H1 (cell line): Measurements from ENCODE around the gene ZNF565. TPM values are rescaled to one million over a fixed set of nuclear protein-coding genes. Genes with fewer than 3 reads are reported as not detected.

Experiments
- CBX8 ChIP-seq: fragments of 300-800, 300-1000 bp; sonication (generic); IDR thresholded peaks from 2 replicates; pipeline ENCODE4 v1.7.1; 2016; ENCODE audit warnings: low read depth, low read length, borderline replicate concordance
- CHD2 ChIP-seq: IDR thresholded peaks from 2 replicates; pipeline ENCODE4 v1.6.1; 2012; ENCODE audit warnings: low read length, improper control_type of control experiment
- EGR1 ChIP-seq: IDR thresholded peaks from 2 replicates; pipeline ENCODE4 v1.6.1; 2011; ENCODE audit warnings: low read depth, low read length, borderline replicate concordance
- MAFK ChIP-seq: IDR thresholded peaks from 2 replicates; pipeline ENCODE4 v1.6.1; 2012; ENCODE audit warnings: low read depth, mild to moderate bottlenecking, improper control_type of control experiment, low read length
- NANOG ChIP-seq: IDR thresholded peaks from 2 replicates; pipeline ENCODE4 v1.6.1; 2011; ENCODE audit warnings: low read length, low read depth, mild to moderate bottlenecking, inconsistent platforms; ENCODE audit not compliant: insufficient read depth, poor library complexity, severe bottlenecking
- POLR2A ChIP-seq, 2 experiments: IDR thresholded peaks; 1 replicate in 1 of 2; 2 replicates in 1 of 2; pipeline ENCODE4 v1.6.1; 2011; ENCODE audit warnings: low read depth in 2 of 2, low read length in 2 of 2, mild to moderate bottlenecking in 2 of 2; ENCODE audit errors: control extremely low read depth in 1 of 2
- TAF7 ChIP-seq: optimal IDR thresholded peaks from 2 replicates; pipeline ENCODE3; 2011; ENCODE audit warnings: low read depth, mild to moderate bottlenecking, inconsistent platforms, low read length, moderate library complexity, borderline replicate concordance
- polyA plus RNA-seq, 7 experiments: library from polyadenylated mRNA; depleted of rRNA in 3 of 7; stranded (reverse) in 5 of 7; unstranded in 2 of 7; fragments of >200 nt in 5 of 7; fragments of 200-250 nt in 2 of 7; gene quantifications; 1 replicate in 5 of 7; 2 replicates in 1 of 7; 4 replicates in 1 of 7; pipeline versions ENCODE4 v1.2.1 to v1.2.3, GENCODE V29; 2011 to 2013; ENCODE audit warnings: missing spikeins in 2 of 7, mixed read lengths in 2 of 7
- total RNA-seq: library from RNA; stranded (reverse); fragmentation: NEBNext Ultra II Directional; extraction: Animal tissue kit (Norgen Biotek cat#: 25700); gene quantifications from 2 replicates; pipeline ENCODE4 v1.2.1, GENCODE V29; 2021
- TF ChIP-seq, protein P1 (sequence below): IDR thresholded peaks from 2 replicates; pipeline ENCODE4 v1.6.1; 2012; ENCODE audit warnings: inconsistent platforms
- TF ChIP-seq, protein P2 (sequence below), 3 experiments: IDR thresholded peaks; 1 replicate in 2 of 3; 2 replicates in 1 of 3; pipeline versions ENCODE4 v1.5.1 to v1.6.1; 2011; ENCODE audit warnings: low read length in 3 of 3, mild to moderate bottlenecking in 3 of 3, inconsistent platforms in 2 of 3, low read depth in 1 of 3, moderate library complexity in 1 of 3; ENCODE audit not compliant: insufficient read depth in 1 of 3; ENCODE audit errors: control extremely low read depth in 1 of 3

The ZNF565 gene
- total and polyA plus RNA-seq, 2 of the 8 experiments (the other 6 are each of a cell fraction or from before 2014, with no cell fraction given), result 0.89 to 3.1 TPM

- TF ChIP-seq, protein P1, sequence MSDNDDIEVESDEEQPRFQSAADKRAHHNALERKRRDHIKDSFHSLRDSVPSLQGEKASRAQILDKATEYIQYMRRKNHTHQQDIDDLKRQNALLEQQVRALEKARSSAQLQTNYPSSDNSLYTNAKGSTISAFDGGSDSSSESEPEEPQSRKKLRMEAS, result no peak
- TF ChIP-seq, protein P2, sequence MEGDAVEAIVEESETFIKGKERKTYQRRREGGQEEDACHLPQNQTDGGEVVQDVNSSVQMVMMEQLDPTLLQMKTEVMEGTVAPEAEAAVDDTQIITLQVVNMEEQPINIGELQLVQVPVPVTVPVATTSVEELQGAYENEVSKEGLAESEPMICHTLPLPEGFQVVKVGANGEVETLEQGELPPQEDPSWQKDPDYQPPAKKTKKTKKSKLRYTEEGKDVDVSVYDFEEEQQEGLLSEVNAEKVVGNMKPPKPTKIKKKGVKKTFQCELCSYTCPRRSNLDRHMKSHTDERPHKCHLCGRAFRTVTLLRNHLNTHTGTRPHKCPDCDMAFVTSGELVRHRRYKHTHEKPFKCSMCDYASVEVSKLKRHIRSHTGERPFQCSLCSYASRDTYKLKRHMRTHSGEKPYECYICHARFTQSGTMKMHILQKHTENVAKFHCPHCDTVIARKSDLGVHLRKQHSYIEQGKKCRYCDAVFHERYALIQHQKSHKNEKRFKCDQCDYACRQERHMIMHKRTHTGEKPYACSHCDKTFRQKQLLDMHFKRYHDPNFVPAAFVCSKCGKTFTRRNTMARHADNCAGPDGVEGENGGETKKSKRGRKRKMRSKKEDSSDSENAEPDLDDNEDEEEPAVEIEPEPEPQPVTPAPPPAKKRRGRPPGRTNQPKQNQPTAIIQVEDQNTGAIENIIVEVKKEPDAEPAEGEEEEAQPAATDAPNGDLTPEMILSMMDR (IDR thresholded peaks at IDR 0.05; ENCODE audit: control extremely low read depth in 1 of 3, insufficient read depth in 1 of 3, low read depth in 1 of 3, low read length in 3 of 3), result no peak
- TF ChIP-seq CBX8 (no peak), NANOG (no peak), EGR1 (no peak), POLR2A (IDR thresholded peaks at IDR 0.05; ENCODE audit: control extremely low read depth in 1 of 2, low read depth in 2 of 2, low read length in 2 of 2) (no peak), TAF7 (no peak), CHD2 (no peak), MAFK (no peak)
These were observed 45.2 kb downstream of the ZNF565 start (continued) for GRCh38 chr19:36169084-36169760.
